ENCODE data around the gene NTNG1. TPM values are rescaled to one million over a fixed set of nuclear protein-coding genes. Genes with fewer than 3 reads are reported as not detected.

NTNG1 gene
- total RNA-seq, 4 donors from 2014 or later = 0.44 to 0.98 (median 0.51) TPM; not detected in 1

DNA sequence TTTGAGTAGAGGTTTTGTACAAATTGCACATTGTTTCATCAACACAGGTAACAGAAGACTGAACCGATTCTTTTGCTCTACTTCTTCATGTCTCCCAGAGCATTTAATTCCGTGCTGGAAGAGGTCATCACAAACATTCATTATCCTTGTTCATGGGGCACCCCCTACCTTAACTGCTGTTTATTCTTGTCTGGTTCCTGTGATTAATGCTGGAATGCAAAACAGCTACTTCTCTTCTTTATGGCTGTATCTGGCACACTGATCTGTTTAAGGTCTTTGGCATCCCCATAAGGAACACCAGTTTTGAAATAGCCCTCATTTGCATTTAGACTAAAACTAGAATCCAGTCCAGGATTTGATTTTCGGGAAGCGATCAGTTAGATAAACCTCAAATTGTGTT lies 42.2 kb downstream of the NTNG1 start:
- TF ChIP-seq, protein P1, sequence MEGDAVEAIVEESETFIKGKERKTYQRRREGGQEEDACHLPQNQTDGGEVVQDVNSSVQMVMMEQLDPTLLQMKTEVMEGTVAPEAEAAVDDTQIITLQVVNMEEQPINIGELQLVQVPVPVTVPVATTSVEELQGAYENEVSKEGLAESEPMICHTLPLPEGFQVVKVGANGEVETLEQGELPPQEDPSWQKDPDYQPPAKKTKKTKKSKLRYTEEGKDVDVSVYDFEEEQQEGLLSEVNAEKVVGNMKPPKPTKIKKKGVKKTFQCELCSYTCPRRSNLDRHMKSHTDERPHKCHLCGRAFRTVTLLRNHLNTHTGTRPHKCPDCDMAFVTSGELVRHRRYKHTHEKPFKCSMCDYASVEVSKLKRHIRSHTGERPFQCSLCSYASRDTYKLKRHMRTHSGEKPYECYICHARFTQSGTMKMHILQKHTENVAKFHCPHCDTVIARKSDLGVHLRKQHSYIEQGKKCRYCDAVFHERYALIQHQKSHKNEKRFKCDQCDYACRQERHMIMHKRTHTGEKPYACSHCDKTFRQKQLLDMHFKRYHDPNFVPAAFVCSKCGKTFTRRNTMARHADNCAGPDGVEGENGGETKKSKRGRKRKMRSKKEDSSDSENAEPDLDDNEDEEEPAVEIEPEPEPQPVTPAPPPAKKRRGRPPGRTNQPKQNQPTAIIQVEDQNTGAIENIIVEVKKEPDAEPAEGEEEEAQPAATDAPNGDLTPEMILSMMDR (IDR thresholded peaks at IDR 0.05; ENCODE audit: low read depth) = no peak

DNA sequence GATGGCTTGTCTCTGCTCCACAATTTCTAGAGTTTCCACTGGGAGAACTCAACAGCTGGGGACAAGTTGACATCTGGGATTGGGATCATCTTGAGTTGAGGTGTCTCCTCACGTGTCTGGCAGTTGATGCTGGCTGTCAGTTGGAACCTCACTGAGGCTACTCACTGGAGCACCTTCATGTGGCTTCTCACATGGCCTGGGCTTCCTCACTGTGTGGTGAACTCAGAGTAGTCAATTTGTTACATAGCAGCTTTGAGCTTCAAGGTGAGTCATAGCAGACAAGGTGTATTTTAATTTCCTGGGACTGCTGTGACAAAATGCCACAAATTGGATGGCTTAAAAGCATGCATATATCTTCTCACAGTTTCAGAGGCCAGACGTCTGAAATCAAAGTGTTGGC lies 44.0 kb downstream of the NTNG1 start:
- TF ChIP-seq, protein P1 (IDR thresholded peaks at IDR 0.05; ENCODE audit: low read depth) = no peak

DNA sequence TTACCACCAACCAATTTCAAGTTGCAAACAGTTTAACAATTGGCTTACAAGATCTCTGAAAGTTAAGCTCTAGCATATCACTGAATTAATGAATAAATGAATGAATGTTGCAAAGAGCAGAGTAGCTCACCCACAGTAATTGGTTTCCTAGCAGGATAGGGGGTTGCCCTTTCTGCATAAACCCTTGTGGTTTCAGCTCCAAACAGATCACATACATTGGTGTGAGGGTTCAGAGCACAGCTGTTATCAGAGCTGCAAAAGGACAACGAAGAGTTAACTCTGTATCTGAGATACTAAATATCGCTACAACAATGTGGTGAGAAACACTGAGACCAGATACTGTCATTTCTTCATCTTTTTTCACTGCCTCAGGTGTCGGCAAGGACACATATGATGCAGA lies 46.6 kb downstream of the NTNG1 start:
- TF ChIP-seq, protein P1 (IDR thresholded peaks at IDR 0.05; ENCODE audit: low read depth) = no peak

- TF ChIP-seq, protein P1 (IDR thresholded peaks at IDR 0.05; ENCODE audit: low read depth) = no peak
Observed at GRCh38 chr1:107188160-107188559, 47.3 kb downstream of the NTNG1 start.

GRCh38 chr1:107194380-107194779 lies 53.5 kb downstream of the NTNG1 start:
- TF ChIP-seq, protein P1 (IDR thresholded peaks at IDR 0.05; ENCODE audit: low read depth) = no peak

GRCh38 chr1:107195476-107195875 lies 54.6 kb downstream of the NTNG1 start:
- TF ChIP-seq, protein P1 (IDR thresholded peaks at IDR 0.05; ENCODE audit: low read depth) = no peak

- TF ChIP-seq, protein P1 (IDR thresholded peaks at IDR 0.05; ENCODE audit: low read depth) = no peak
Observed at GRCh38 chr1:107196973-107197562, 56.2 kb downstream of the NTNG1 start.

All from subcutaneous adipose tissue (tissue), 4 donors.